HG03442 (cell line): ENCODE measurements around the gene FBXO21.
"Not testable (repeated sequence)": the region's sequence is repeated elsewhere in the genome, so short reads cannot be mapped to it uniquely, and the experiment has no call there.

Experiments
- ATAC-seq: cut with Tn5 transposase; IDR thresholded peaks from one replicate; pipeline ENCODE4 v1.9.1; 2021; ENCODE audit warnings: mild to moderate bottlenecking, moderate library complexity; ENCODE audit not compliant: unreplicated experiment

FBXO21 gene

GRCh38 chr12:117190210-117190781 is at the start of gene FBXO21:
Gene FBXO21 (minus strand): TSS chr12:117190470. CDS start chr12:117190456, 14 bp downstream.
- peak; percentile 88 for ATAC-seq

GRCh38 chr12:117236456-117237001 is 46.3 kb upstream of the FBXO21 start:
- ATAC-seq, result no peak

GRCh38 chr12:117235261-117235660 is 45.0 kb upstream of the FBXO21 start:
- ATAC-seq, result no peak

- no peak for ATAC-seq
These were observed 44.2 kb upstream of the FBXO21 start for GRCh38 chr12:117234441-117234840.

- ATAC-seq, result no peak
These were observed 41.5 kb upstream of the FBXO21 start for GRCh38 chr12:117231750-117232149.

GRCh38 chr12:117228239-117228638 is 38.0 kb upstream of the FBXO21 start:
- no peak for ATAC-seq

- ATAC-seq, result no peak
These were observed 36.9 kb upstream of the FBXO21 start for GRCh38 chr12:117227000-117227653.

GRCh38 chr12:117226505-117226904 is 36.2 kb upstream of the FBXO21 start:
- ATAC-seq, result no peak

- ATAC-seq, result no peak
These were observed 34.9 kb upstream of the FBXO21 start for GRCh38 chr12:117225179-117225578.

- ATAC-seq, result not testable (repeated sequence)
These were observed 30.7 kb upstream of the FBXO21 start for GRCh38 chr12:117220947-117221346.

GRCh38 chr12:117218149-117218548 is 27.9 kb upstream of the FBXO21 start:
- no peak for ATAC-seq

- no peak for ATAC-seq
These were observed 26.4 kb upstream of the FBXO21 start for GRCh38 chr12:117216686-117217085.

- ATAC-seq, result no peak
These were observed 24.5 kb upstream of the FBXO21 start for GRCh38 chr12:117214797-117215196.

GRCh38 chr12:117213295-117213808 is 23.1 kb upstream of the FBXO21 start:
- no peak for ATAC-seq

GRCh38 chr12:117212563-117213190 is 22.4 kb upstream of the FBXO21 start:
- no peak for ATAC-seq

- no peak for ATAC-seq
These were observed 20.1 kb upstream of the FBXO21 start for GRCh38 chr12:117210266-117210918.

- no peak for ATAC-seq
These were observed 19.4 kb upstream of the FBXO21 start for GRCh38 chr12:117209626-117210025.

GRCh38 chr12:117208811-117209455 is 18.7 kb upstream of the FBXO21 start:
- ATAC-seq, result no peak

- no peak for ATAC-seq
These were observed 17.9 kb upstream of the FBXO21 start for GRCh38 chr12:117208206-117208605.

GRCh38 chr12:117207675-117208074 is 17.4 kb upstream of the FBXO21 start:
- ATAC-seq, result no peak

GRCh38 chr12:117202556-117202955 is 12.3 kb upstream of the FBXO21 start:
- no peak for ATAC-seq
